ENCODE data around the gene STXBP3. TPM values are rescaled to one million over a fixed set of nuclear protein-coding genes. Genes with fewer than 3 reads are reported as not detected.
A peak's percentile ranks its signal among the peaks of the same experiment; 100 is the strongest.

The STXBP3 gene
- total and polyA plus RNA-seq, 9 of the 15 experiments (the other 6 are each of a cell fraction or from before 2014, with no cell fraction given), result 32.5 to 52.5 (median 39.2) TPM

DNA sequence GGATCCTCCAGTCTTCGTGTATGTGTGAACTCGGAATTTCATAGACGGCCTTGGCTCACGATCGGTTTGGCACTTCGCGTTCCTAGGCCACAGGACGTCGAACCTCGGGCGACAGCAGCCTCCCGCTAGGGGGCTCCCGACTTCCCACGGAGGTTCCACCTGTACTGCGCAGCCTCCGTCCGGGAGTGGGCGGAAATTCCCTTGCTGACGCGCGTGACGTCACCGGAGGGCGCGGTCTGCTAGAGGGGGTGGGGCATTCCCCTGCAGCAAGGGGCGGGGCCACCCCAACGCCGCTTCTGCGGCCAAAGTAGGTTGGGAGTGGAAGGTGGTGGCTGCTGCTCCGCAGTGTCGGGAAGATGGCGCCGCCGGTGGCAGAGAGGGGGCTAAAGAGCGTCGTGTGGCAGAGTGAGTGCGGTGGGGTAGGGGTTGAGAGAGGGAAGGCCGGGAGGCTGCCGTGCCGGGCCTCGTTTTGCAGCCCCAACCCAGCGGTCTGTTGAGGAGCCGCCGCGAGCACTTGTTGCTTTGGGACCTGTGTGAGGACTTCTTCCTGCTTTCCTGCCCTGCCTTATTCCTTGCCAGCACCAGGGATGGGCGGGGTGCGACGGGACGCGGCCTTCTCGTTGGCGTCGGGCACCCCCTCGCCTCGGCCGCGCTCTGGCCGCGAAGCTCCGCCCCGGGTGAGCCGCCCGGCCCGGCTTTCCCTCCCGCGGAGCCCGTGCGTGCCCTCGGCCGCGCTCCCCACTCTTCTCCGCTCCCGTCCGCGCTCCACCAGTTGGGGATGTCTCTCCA lies at the start of gene STXBP3 (continued):
- TF ChIP-seq, protein P1, sequence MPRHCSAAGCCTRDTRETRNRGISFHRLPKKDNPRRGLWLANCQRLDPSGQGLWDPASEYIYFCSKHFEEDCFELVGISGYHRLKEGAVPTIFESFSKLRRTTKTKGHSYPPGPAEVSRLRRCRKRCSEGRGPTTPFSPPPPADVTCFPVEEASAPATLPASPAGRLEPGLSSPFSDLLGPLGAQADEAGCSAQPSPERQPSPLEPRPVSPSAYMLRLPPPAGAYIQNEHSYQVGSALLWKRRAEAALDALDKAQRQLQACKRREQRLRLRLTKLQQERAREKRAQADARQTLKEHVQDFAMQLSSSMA (CRISPR knock-in tag; IDR thresholded peaks at IDR 0.05), result peak; percentile 84; the same call in 1 of the 2 replicates
- TF ChIP-seq C11orf30 (IDR thresholded peaks at IDR 0.05; ENCODE audit: low read depth) (no peak), YY1 (IDR thresholded peaks at IDR 0.05; ENCODE audit: borderline replicate concordance in 1 of 3, control insufficient read depth in 1 of 3, extremely low read depth in 1 of 3, insufficient read depth in 3 of 3, insufficient read length in 1 of 3, insufficient replicate concordance in 2 of 3, low read depth in 1 of 3, low read length in 2 of 3) (peak; percentile 68 to 95 (median 90)), BHLHE40 (IDR thresholded peaks at IDR 0.05; ENCODE audit: low read length) (peak; percentile 61; the same call in 1 of the 2 replicates), NELFE (IDR thresholded peaks at IDR 0.05; ENCODE audit: insufficient read depth, insufficient read length) (peak; percentile 53), MIER1 (IDR thresholded peaks at IDR 0.05; ENCODE audit: low read depth) (no peak), ZNF12 (CRISPR knock-in tag; IDR thresholded peaks at IDR 0.05) (peak; percentile 81; the same call in 1 of the 2 replicates), WHSC1 (IDR thresholded peaks at IDR 0.05; ENCODE audit: low read length) (no peak), NFATC3 (IDR thresholded peaks at IDR 0.05) (no peak), RBM22 (IDR thresholded peaks at IDR 0.05; ENCODE audit: low read depth, low read length, poor library complexity, severe bottlenecking) (peak; percentile 94), ZNF551 (CRISPR knock-in tag; IDR thresholded peaks at IDR 0.05) (no peak)
- TF ChIP-seq, protein P2, sequence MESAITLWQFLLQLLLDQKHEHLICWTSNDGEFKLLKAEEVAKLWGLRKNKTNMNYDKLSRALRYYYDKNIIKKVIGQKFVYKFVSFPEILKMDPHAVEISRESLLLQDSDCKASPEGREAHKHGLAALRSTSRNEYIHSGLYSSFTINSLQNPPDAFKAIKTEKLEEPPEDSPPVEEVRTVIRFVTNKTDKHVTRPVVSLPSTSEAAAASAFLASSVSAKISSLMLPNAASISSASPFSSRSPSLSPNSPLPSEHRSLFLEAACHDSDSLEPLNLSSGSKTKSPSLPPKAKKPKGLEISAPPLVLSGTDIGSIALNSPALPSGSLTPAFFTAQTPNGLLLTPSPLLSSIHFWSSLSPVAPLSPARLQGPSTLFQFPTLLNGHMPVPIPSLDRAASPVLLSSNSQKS (CRISPR knock-in tag; IDR thresholded peaks at IDR 0.05), result no peak
- TF ChIP-seq, protein P3, sequence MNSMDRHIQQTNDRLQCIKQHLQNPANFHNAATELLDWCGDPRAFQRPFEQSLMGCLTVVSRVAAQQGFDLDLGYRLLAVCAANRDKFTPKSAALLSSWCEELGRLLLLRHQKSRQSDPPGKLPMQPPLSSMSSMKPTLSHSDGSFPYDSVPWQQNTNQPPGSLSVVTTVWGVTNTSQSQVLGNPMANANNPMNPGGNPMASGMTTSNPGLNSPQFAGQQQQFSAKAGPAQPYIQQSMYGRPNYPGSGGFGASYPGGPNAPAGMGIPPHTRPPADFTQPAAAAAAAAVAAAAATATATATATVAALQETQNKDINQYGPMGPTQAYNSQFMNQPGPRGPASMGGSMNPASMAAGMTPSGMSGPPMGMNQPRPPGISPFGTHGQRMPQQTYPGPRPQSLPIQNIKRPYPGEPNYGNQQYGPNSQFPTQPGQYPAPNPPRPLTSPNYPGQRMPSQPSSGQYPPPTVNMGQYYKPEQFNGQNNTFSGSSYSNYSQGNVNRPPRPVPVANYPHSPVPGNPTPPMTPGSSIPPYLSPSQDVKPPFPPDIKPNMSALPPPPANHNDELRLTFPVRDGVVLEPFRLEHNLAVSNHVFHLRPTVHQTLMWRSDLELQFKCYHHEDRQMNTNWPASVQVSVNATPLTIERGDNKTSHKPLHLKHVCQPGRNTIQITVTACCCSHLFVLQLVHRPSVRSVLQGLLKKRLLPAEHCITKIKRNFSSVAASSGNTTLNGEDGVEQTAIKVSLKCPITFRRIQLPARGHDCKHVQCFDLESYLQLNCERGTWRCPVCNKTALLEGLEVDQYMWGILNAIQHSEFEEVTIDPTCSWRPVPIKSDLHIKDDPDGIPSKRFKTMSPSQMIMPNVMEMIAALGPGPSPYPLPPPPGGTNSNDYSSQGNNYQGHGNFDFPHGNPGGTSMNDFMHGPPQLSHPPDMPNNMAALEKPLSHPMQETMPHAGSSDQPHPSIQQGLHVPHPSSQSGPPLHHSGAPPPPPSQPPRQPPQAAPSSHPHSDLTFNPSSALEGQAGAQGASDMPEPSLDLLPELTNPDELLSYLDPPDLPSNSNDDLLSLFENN (IDR thresholded peaks at IDR 0.05; ENCODE audit: low read depth in 2 of 2, low read length in 2 of 2), result 0 out of 4 replicates have a peak, but pooled peaks of 1 of the 2 experiments have one; percentile 19
- TF ChIP-seq, protein P4, sequence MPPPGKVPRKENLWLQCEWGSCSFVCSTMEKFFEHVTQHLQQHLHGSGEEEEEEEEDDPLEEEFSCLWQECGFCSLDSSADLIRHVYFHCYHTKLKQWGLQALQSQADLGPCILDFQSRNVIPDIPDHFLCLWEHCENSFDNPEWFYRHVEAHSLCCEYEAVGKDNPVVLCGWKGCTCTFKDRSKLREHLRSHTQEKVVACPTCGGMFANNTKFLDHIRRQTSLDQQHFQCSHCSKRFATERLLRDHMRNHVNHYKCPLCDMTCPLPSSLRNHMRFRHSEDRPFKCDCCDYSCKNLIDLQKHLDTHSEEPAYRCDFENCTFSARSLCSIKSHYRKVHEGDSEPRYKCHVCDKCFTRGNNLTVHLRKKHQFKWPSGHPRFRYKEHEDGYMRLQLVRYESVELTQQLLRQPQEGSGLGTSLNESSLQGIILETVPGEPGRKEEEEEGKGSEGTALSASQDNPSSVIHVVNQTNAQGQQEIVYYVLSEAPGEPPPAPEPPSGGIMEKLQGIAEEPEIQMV (tag; conservative IDR thresholded peaks at IDR 0.05; ENCODE audit: low read depth), result no peak
